GM20000 (cell line): Measurements from ENCODE around the gene SLC9A4.
"Not testable (repeated sequence)": the region's sequence is repeated elsewhere in the genome, so short reads cannot be mapped to it uniquely, and the experiment has no call there.

Source experiments
- DNase-seq: peaks from one replicate; pipeline ENCODE4 v3.0.0; 2012; ENCODE audit warnings: low spot score
- CTCF ChIP-seq: IDR thresholded peaks from 2 replicates; pipeline ENCODE4 v1.5.1; 2012; ENCODE audit warnings: mild to moderate bottlenecking, control low read depth; ENCODE audit errors: extremely low read depth, missing control alignments

SLC9A4 gene

GRCh38 chr2:102544182-102544581, 71.2 kb downstream of the SLC9A4 start:
- no peak for TF ChIP-seq CTCF
- DNase-seq, result no peak

- DNase-seq, result no peak
- no peak for TF ChIP-seq CTCF
Observed at GRCh38 chr2:102547462-102547861, 74.4 kb downstream of the SLC9A4 start.

GRCh38 chr2:102549027-102549426, 76.0 kb downstream of the SLC9A4 start:
- TF ChIP-seq CTCF, result no peak
- no peak for DNase-seq

GRCh38 chr2:102550151-102550550, 77.1 kb downstream of the SLC9A4 start:
- no peak for DNase-seq
- no peak for TF ChIP-seq CTCF

GRCh38 chr2:102551329-102552096, 78.5 kb downstream of the SLC9A4 start:
- no peak for TF ChIP-seq CTCF
- DNase-seq, result no peak

- no peak for DNase-seq
- no peak for TF ChIP-seq CTCF
Observed at GRCh38 chr2:102553601-102554000, 80.6 kb downstream of the SLC9A4 start.

GRCh38 chr2:102558463-102558862, 85.4 kb downstream of the SLC9A4 start:
- no peak for DNase-seq
- no peak for TF ChIP-seq CTCF

- DNase-seq, result not testable (repeated sequence)
Observed at GRCh38 chr2:102562542-102562941, 89.5 kb downstream of the SLC9A4 start.
